SU-DHL-6 (cell line): ENCODE results near the gene HSDL1.

Experiments used
- H2AFZ ChIP-seq: fragments of 200-600 bp; sonication (generic); 2 replicates; pipeline ENCODE4 v1.6.1; 2014; ENCODE audit warnings: low read depth, mild to moderate bottlenecking, moderate library complexity, mixed read lengths, antibody characterized with exemption, low read length; ENCODE audit not compliant: severe bottlenecking
- H3F3A ChIP-seq: fragments of 200-600 bp; shearing (Covaris generic); 2 replicates; pipeline ENCODE4 v1.6.0; 2016; ENCODE audit warnings: antibody characterized with exemption, mild to moderate bottlenecking; ENCODE audit not compliant: insufficient read depth
- H3K27ac ChIP-seq: fragments of 200-600 bp; sonication (generic); 2 replicates; pipeline ENCODE4 v1.5.1; 2016; ENCODE audit warnings: low read depth, mild to moderate bottlenecking, low read length, moderate library complexity, mixed read lengths
- H3K27me3 ChIP-seq: fragments of 200-600 bp; sonication (generic), shearing (Covaris generic); 2 replicates; pipeline ENCODE4 v1.6.0; 2014; ENCODE audit warnings: mild to moderate bottlenecking, low read length
- H3K36me3 ChIP-seq: fragments of 200-600 bp; sonication (generic); 2 replicates; pipeline ENCODE4 v1.6.1; 2014; ENCODE audit warnings: mild to moderate bottlenecking, low read length, mixed read lengths
- H3K4me2 ChIP-seq: fragments of 300-600, 200-600 bp; shearing (Covaris generic), sonication (generic); 2 replicates; pipeline ENCODE4 v1.6.0; 2014; ENCODE audit warnings: low read length, low read depth, mild to moderate bottlenecking; ENCODE audit not compliant: poor library complexity, severe bottlenecking
- H3K4me3 ChIP-seq: fragments of 200-600 bp; sonication (generic); 2 replicates; pipeline ENCODE4 v1.5.1; 2014; ENCODE audit warnings: antibody characterized with exemption, low read length, mild to moderate bottlenecking, mixed read lengths; ENCODE audit not compliant: insufficient read depth, poor library complexity, severe bottlenecking
- H3K79me2 ChIP-seq: fragments of 200-600 bp; sonication (generic); 2 replicates; pipeline ENCODE4 v1.6.1; 2014; ENCODE audit warnings: mild to moderate bottlenecking, low read length, moderate library complexity; ENCODE audit not compliant: insufficient read depth
- H3K9ac ChIP-seq: fragments of 200-600 bp; sonication (generic); 2 replicates; pipeline ENCODE4 v1.7.0; 2014; ENCODE audit warnings: mild to moderate bottlenecking, low read length
- H3K9me2 ChIP-seq: fragments of 200-600 bp; sonication (generic); replicated peaks from 2 replicates; pipeline ENCODE4 v1.6.1; 2014; ENCODE audit warnings: low read length; ENCODE audit not compliant: insufficient read depth
- H3K9me3 ChIP-seq: fragments of 200-600 bp; sonication (generic); 2 replicates; pipeline ENCODE4 v1.6.1; 2014; ENCODE audit warnings: low read length, mixed read lengths; ENCODE audit not compliant: insufficient read depth
- H4K20me1 ChIP-seq: fragments of 200-600 bp; sonication (generic); 2 replicates; pipeline ENCODE4 v1.6.1; 2014; ENCODE audit warnings: low read depth, mild to moderate bottlenecking, antibody characterized with exemption, low read length, moderate library complexity, mixed read lengths
- CTCF ChIP-seq: fragments of 200-600 bp; sonication (generic); IDR thresholded peaks from one replicate; pipeline ENCODE4 v1.5.1; 2017; ENCODE audit warnings: antibody characterized with exemption, mild to moderate bottlenecking, low read length, moderate library complexity; ENCODE audit not compliant: insufficient read depth, poor library complexity, severe bottlenecking
- EZH2phosphoT487 ChIP-seq: fragments of 200-600 bp; sonication (generic), shearing (Covaris generic); conservative IDR thresholded peaks from 2 replicates; pipeline ENCODE4 v1.6.1; 2018; ENCODE audit warnings: mild to moderate bottlenecking, antibody characterized with exemption, low read length, moderate library complexity, mixed read lengths

Gene HSDL1

GRCh38 chr16:84096447-84097005 is 48.5 kb downstream of the HSDL1 start:
- Histone ChIP-seq H3K4me3 (no peak overlapping the region), H3K27me3 (no peaks in the 10 kb centered on the region), H3K9ac (no peak overlapping the region), H2AFZ (no peak overlapping the region), H3K9me2 (no peaks in the 10 kb centered on the region), H3K4me2 (no peak overlapping the region), H4K20me1 (no peaks in the 10 kb centered on the region), H3K27ac (no peak overlapping the region), H3K9me3 (no peaks in the 10 kb centered on the region), H3K36me3 (peaks cover 24% of the 10 kb centered on the region; the same call in 1 of the 2 replicates), H3K79me2 (peaks cover 8% of the 10 kb centered on the region), H3F3A (no peaks in the 10 kb centered on the region)
- TF ChIP-seq EZH2phosphoT487 (no peak), CTCF (no peak)

- H3K9me2 ChIP-seq, result no peaks in the 10 kb centered on the region
- TF ChIP-seq EZH2phosphoT487, result no peak
- no peak for TF ChIP-seq CTCF
- H3K9ac ChIP-seq, result no peak overlapping the region
- no peak overlapping the region for H3K4me3 ChIP-seq
- H3K9me3 ChIP-seq, result no peaks in the 10 kb centered on the region
- H4K20me1 ChIP-seq, result no peaks in the 10 kb centered on the region
- no peaks in the 10 kb centered on the region for H3K27me3 ChIP-seq
- H3F3A ChIP-seq, result no peaks in the 10 kb centered on the region
- no peak overlapping the region for H3K27ac ChIP-seq
- H3K4me2 ChIP-seq, result no peak overlapping the region
- 0 out of 2 replicates have a peak, but pooled peaks cover 6% of the 10 kb centered on the region for H3K79me2 ChIP-seq
- peaks cover 24% of the 10 kb centered on the region; the same call in 1 of the 2 replicates for H3K36me3 ChIP-seq
- H2AFZ ChIP-seq, result no peak overlapping the region
These were observed 49.5 kb downstream of the HSDL1 start for GRCh38 chr16:84095466-84095865.

GRCh38 chr16:84093879-84094270 is 51.1 kb downstream of the HSDL1 start:
- no peak overlapping the region for H3K9ac ChIP-seq
- H3K27ac ChIP-seq, result no peak overlapping the region
- H3K4me3 ChIP-seq, result no peak overlapping the region
- H3K27me3 ChIP-seq, result no peaks in the 10 kb centered on the region
- 0 out of 2 replicates have a peak, but pooled peaks cover 8% of the 10 kb centered on the region for H3F3A ChIP-seq
- H3K9me3 ChIP-seq, result no peaks in the 10 kb centered on the region
- H3K36me3 ChIP-seq, result peaks cover 20% of the 10 kb centered on the region; the same call in 1 of the 2 replicates
- no peaks in the 10 kb centered on the region for H3K9me2 ChIP-seq
- TF ChIP-seq EZH2phosphoT487 (no peak), CTCF (no peak)
- H2AFZ ChIP-seq, result no peak overlapping the region
- no peaks in the 10 kb centered on the region for H4K20me1 ChIP-seq
- no peak overlapping the region for H3K4me2 ChIP-seq
- H3K79me2 ChIP-seq, result 0 out of 2 replicates have a peak, but pooled peaks cover 6% of the 10 kb centered on the region
